Omental fat pad (tissue), 4 donors: ENCODE data around the gene COX19. TPM values are rescaled to one million over a fixed set of nuclear protein-coding genes. Genes with fewer than 3 reads are reported as not detected.
A peak's percentile ranks its signal among the peaks of the same experiment; 100 is the strongest.

Experiments
- ATAC-seq: fragments of 150-250 bp; one replicate; pipeline ENCODE4 v1.9.1; 2016; ENCODE audit warnings: mild to moderate bottlenecking, moderate library complexity; ENCODE audit not compliant: low FRiP score
- DNase-seq: peaks from one replicate; pipeline ENCODE4 v3.0.0-alpha.2; 2019; ENCODE audit warnings: low spot score
- CTCF ChIP-seq, 3 donors: fragments of 450-650 bp; IDR thresholded peaks; one replicate each; pipeline ENCODE4 v1.5.1; 2016 to 2017; ENCODE audit warnings: antibody characterized with exemption in 3 of 3, mild to moderate bottlenecking in 3 of 3, moderate library complexity in 2 of 3
- total RNA-seq, 4 donors: library from RNA; depleted of rRNA; stranded (reverse); fragments of >200 nt; gene quantifications; one replicate each; pipeline ENCODE4 v1.1.0, GENCODE V29; 2016

The COX19 gene
- total RNA-seq, 4 donors from 2014 or later = 8.1 to 16.9 (median 10.0) TPM

GRCh38 chr7:951881-952547 lies 23.3 kb downstream of the COX19 start:
- TF ChIP-seq CTCF (IDR thresholded peaks at IDR 0.05) = no peak
- ATAC-seq = no peak
- DNase-seq = no peak

DNA sequence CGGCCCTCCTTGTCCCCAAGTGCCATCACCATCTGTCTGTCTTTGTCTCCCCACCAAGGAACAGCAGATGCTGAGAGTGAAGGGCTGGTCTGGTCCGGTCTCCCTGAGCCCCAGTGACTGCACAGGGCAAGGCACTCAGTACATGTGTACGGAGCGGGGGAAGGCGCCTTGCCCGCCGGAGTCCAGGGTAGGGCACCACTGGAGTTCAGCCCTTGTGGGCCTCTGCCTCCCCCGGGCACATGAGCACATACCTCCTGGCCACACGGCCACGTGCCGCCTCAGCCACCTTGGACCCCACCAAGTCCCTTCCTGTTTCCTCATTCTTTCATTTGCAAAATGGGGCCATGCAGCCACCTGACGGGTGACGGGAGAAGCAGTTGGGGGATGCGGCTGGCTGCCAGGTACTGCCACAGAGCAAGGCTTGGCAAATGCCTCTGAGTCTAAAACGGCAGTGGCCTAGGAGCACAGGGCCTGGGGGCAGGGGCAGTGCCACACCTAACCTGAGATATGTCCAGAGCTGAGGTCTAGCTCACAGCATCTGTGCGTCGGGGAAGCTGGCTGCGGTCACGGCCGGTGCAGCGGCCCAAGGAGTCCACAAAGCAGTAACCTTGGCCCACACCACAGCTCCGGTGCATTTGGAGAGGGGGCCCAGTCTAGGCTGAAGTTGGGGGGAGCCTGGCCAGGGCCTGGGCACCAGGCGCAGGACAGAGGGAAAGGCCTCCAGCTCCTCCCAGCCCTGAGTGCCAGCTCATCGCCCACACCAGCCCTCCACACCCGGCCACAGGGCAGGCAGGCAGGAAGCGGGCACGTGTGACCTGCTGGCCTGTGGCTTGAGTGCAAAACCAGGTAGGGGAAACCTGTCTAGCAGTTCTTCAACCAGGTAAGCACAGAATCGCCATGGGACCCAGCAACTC lies 26.1 kb downstream of the COX19 start:
- TF ChIP-seq CTCF (IDR thresholded peaks at IDR 0.05) = no peak
- ATAC-seq (no peak), DNase-seq (no peak)

- no peak for TF ChIP-seq CTCF (IDR thresholded peaks at IDR 0.05)
- ATAC-seq (no peak), DNase-seq (no peak)
Measured at GRCh38 chr7:947391-948210, 27.7 kb downstream of the COX19 start.

GRCh38 chr7:946256-946996 lies 28.9 kb downstream of the COX19 start:
- DNase-seq (no peak), ATAC-seq (no peak)
- no peak for TF ChIP-seq CTCF (IDR thresholded peaks at IDR 0.05)

GRCh38 chr7:945556-946255 lies 29.6 kb downstream of the COX19 start:
- no peak for TF ChIP-seq CTCF (IDR thresholded peaks at IDR 0.05)
- ATAC-seq = no peak
- no peak for DNase-seq

GRCh38 chr7:945147-945555 lies 30.2 kb downstream of the COX19 start:
- ATAC-seq (peak; percentile 11), DNase-seq (no peak)
- no peak for TF ChIP-seq CTCF (IDR thresholded peaks at IDR 0.05)
